ENCODE measurements around the gene EYA2. TPM values are rescaled to one million over a fixed set of nuclear protein-coding genes. Genes with fewer than 3 reads are reported as not detected.

EYA2 gene
- total RNA-seq, 1 donor: 17.7 TPM

- no peaks in the 10 kb centered on the region for H3K9me3 ChIP-seq (ENCODE audit: low read depth, low read length)
- no peaks in the 10 kb centered on the region for H4K20me1 ChIP-seq (ENCODE audit: insufficient read depth, low read length)
- peaks cover 1% of the 10 kb centered on the region for H3K27me3 ChIP-seq (ENCODE audit: insufficient read depth, low read length)
- no peak overlapping the region for H3K4me3 ChIP-seq (ENCODE audit: insufficient read depth, low read length)
- no peaks in the 10 kb centered on the region for H3K36me3 ChIP-seq (ENCODE audit: insufficient read depth, low read length)
- DNase-seq (ENCODE audit: insufficient read length, low spot score, missing footprints): no peak
- no peak overlapping the region for H3K27ac ChIP-seq (ENCODE audit: low read depth, low read length)
- no peaks in the 10 kb centered on the region for H3K79me2 ChIP-seq (ENCODE audit: insufficient read depth, low read length)
- no peak overlapping the region for H2AFZ ChIP-seq (ENCODE audit: low read length)
- no peak for TF ChIP-seq CTCF (IDR thresholded peaks at IDR 0.05; ENCODE audit: extremely low read depth, low read depth, low read length)
- H3K4me1 ChIP-seq (ENCODE audit: insufficient read depth, low read length): no peaks in the 10 kb centered on the region
- H3K4me2 ChIP-seq (ENCODE audit: insufficient read depth, low read length): no peak overlapping the region
Observed at GRCh38 chr20:46977909-46978588, 83.4 kb downstream of the EYA2 start.

- Histone ChIP-seq H3K79me2 (ENCODE audit: insufficient read depth, low read length) (no peaks in the 10 kb centered on the region), H3K36me3 (ENCODE audit: insufficient read depth, low read length) (no peaks in the 10 kb centered on the region), H2AFZ (ENCODE audit: low read length) (no peak overlapping the region), H3K27me3 (ENCODE audit: insufficient read depth, low read length) (no peaks in the 10 kb centered on the region), H3K4me1 (ENCODE audit: insufficient read depth, low read length) (peaks cover 4% of the 10 kb centered on the region), H3K9me3 (ENCODE audit: low read depth, low read length) (no peaks in the 10 kb centered on the region), H3K27ac (ENCODE audit: low read depth, low read length) (no peak overlapping the region), H4K20me1 (ENCODE audit: insufficient read depth, low read length) (no peaks in the 10 kb centered on the region), H3K4me3 (ENCODE audit: insufficient read depth, low read length) (no peak overlapping the region), H3K4me2 (ENCODE audit: insufficient read depth, low read length) (no peak overlapping the region)
- no peak for DNase-seq (ENCODE audit: insufficient read length, low spot score, missing footprints)
- TF ChIP-seq CTCF (IDR thresholded peaks at IDR 0.05; ENCODE audit: extremely low read depth, low read depth, low read length): no peak
Observed at GRCh38 chr20:46978951-46979491, 84.4 kb downstream of the EYA2 start.

- H3K4me1 ChIP-seq (ENCODE audit: insufficient read depth, low read length): peaks cover 7% of the 10 kb centered on the region
Observed at GRCh38 chr20:46979603-46980241, 85.1 kb downstream of the EYA2 start.

More at GRCh38 chr20:46979603-46980241, 85.1 kb downstream of the EYA2 start:
- no peak for TF ChIP-seq CTCF (IDR thresholded peaks at IDR 0.05; ENCODE audit: extremely low read depth, low read depth, low read length)
- no peak overlapping the region for H2AFZ ChIP-seq (ENCODE audit: low read length)
- H3K4me2 ChIP-seq (ENCODE audit: insufficient read depth, low read length): no peak overlapping the region
- H3K9me3 ChIP-seq (ENCODE audit: low read depth, low read length): no peaks in the 10 kb centered on the region
- no peak overlapping the region for H3K4me3 ChIP-seq (ENCODE audit: insufficient read depth, low read length)
- H3K36me3 ChIP-seq (ENCODE audit: insufficient read depth, low read length): no peaks in the 10 kb centered on the region
- H4K20me1 ChIP-seq (ENCODE audit: insufficient read depth, low read length): no peaks in the 10 kb centered on the region
- DNase-seq (ENCODE audit: insufficient read length, low spot score, missing footprints): no peak
- no peaks in the 10 kb centered on the region for H3K27me3 ChIP-seq (ENCODE audit: insufficient read depth, low read length)
- H3K79me2 ChIP-seq (ENCODE audit: insufficient read depth, low read length): no peaks in the 10 kb centered on the region
- no peak overlapping the region for H3K27ac ChIP-seq (ENCODE audit: low read depth, low read length)
